HG02970 (cell line): ENCODE measurements around the gene SRP9.

Source experiments
- ATAC-seq: cut with Tn5 transposase; IDR thresholded peaks from one replicate; pipeline ENCODE4 v1.9.1; 2021; ENCODE audit warnings: mild to moderate bottlenecking, moderate library complexity, moderate number of reproducible peaks; ENCODE audit not compliant: unreplicated experiment, low FRiP score

Gene SRP9, protein sequence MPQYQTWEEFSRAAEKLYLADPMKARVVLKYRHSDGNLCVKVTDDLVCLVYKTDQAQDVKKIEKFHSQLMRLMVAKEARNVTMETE

DNA sequence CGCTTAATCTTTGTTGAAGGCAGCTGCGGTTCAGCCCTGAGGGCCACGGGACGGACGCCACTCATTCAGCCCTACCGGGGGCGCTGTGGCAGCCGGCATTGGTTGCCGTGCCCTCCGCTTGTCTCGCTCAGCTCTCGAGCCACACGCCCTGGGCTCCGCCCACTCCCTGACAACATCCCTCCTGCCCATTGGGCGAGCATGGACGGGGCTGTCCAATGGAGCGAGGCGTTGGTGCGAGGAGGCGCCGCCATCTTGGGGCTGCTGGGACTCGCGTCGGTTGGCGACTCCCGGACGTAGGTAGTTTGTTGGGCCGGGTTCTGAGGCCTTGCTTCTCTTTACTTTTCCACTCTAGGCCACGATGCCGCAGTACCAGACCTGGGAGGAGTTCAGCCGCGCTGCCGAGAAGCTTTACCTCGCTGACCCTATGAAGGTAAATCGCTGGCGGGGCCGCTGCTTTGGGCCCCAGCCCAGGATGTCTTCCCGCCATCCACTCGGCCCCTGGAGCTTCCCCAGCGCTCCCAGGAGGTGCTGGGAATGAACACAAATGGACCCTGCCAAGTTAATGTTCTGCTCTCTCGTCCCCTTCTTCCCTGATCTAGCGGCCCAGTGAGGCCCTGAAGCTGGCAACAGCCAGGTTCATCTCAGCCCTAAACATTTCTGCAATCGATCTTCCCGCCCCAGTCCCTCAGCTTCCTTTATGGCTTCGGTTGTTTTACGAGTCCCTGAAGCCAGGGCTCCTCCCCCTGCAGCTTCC, at the start of gene SRP9:
Gene SRP9 (plus strand): TSS at position 244 of the 754 bp plus-strand sequence. CDS start 115 bp downstream, at position 359.
- peak; percentile 99 for ATAC-seq

DNA sequence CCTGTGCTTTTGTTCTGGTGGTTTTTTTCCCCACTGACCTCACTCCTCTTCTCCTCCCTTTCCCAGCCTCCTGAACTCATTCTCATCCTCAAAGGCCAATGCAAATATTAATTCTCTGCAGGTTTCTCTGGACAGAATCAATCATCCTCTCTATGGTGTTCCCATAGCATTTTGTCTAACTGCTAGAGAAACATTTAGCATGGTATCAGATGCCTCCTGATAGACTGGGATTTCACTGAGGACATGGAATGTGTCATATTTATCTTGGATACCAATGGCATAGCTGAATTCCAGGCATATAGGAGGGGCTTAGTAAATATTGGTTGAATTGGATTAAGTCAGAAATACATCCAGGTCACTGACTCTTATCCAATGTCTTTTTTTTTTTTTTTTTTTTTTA, 46.1 kb upstream of the SRP9 start:
- ATAC-seq = no peak

DNA sequence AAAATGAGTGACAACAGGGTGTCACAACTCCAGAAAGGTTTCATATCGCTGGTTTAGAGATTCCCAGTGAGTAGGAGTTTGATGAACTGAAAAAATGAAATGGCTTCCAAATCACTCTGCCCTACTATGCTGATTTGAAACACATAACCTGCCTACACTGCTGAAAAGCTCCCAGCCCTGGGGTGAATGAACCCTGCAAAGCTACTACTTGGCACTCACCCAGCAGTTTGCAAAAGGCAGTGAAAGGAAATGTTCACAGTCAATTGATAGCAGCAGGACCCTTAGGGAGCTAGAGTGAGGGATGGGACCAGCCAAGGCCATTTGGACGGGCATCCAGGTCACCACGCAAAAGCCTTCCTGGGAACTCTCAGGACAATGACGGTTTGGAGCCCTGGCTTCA, 44.4 kb upstream of the SRP9 start:
- ATAC-seq = no peak

DNA sequence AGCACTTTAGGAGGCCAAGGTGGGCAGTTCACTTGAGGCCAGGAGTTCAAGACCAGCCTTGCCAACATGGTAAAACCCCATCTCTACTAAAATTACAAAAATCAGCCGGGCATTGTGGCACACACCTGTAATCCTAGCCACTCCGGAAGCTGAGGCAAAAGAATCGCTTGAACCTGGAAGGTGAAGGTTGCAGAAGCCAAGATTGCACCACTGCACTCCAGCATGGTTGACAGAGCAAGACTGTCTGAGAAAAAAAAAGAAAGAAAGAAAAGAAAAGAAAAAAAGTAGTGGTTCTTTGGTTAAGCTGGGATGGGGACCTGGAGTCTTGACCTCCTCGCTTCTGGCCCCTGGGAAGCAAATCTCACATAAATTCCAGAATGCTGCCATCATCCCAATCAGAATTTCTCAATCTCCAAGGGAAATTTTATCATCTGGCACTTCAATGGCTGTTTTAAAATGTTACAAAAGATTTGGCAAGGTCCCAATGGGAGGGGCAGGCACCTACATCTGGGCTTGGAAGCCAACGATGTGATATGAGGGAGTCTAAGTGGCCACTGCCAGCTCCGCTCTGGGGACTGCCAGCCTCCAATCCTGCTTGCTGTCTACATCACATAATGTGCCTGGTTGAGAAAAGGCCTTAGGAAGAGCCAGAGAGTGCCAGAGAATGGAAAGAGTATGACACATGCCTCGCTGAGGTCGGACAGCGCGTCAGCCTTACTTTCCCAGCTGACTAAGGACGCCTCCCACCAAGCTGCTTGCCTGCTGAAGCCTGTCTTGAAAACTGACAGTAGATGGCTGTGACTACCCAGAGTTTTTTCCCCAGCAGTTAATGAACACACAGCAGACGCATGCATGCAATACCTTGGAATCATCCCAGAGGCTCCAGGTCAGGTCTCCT, 42.1 kb upstream of the SRP9 start:
- no peak for ATAC-seq

DNA sequence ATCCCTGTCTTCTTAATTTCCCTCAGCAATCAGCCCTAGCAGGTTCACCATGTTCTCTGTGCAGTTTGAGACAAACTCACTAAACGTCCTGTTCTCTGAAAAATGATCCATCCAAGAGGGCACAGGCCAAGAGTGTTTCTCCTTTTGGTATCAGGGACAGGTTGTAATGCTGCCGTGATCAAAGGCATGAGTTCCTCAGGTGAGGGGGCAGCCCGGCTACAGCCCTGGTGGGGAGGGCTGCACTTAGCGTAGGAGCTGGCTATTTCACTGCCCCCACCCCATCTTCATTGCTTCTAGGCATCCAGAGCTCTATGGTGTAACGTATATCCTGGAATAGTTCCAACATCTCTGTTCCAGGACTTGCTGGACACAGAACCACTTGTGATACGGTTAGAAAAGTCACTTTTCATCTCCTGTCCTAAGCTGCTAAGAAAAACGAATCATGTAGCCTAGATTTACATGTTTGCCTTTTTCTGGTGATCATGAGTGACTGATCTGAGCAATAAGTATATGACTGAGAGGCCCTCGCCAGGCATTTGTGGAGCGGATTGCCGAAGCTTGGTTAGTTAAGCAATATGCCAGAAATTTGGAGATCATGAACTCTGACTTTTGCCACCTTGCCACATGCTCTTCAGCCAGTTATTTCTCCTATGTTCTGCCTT, 41.1 kb upstream of the SRP9 start:
- ATAC-seq = no peak

GRCh38 chr1:225737161-225737560, 40.5 kb upstream of the SRP9 start:
- ATAC-seq = no peak

GRCh38 chr1:225737866-225738265, 39.8 kb upstream of the SRP9 start:
- ATAC-seq = no peak

GRCh38 chr1:225738763-225739162, 38.9 kb upstream of the SRP9 start:
- ATAC-seq = no peak

- no peak for ATAC-seq
Observed at GRCh38 chr1:225739542-225740107, 38.0 kb upstream of the SRP9 start.

GRCh38 chr1:225744745-225745144, 32.9 kb upstream of the SRP9 start:
- no peak for ATAC-seq

GRCh38 chr1:225745273-225745672, 32.4 kb upstream of the SRP9 start:
- no peak for ATAC-seq

- ATAC-seq = no peak
Observed at GRCh38 chr1:225746361-225747179, 31.1 kb upstream of the SRP9 start.

DNA sequence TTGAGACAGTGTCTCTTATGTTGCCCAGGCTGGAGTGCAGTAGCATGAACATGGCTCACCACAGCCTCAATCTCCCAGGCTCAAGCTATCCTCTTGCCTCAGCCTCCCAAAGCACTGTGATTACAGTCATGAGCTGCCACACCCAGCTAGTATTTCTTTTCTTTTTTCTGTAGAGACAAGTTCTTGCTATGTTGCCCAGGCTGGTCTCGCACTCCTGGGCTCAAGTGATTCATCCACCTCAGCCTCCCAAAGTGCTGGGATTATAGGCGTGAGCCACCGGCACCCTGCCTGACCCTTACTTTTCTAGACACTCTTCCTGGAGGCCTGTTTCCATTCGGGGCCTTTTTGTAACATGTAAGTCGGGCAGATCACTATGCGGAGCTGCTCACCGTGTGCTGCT, 30.1 kb upstream of the SRP9 start:
- no peak for ATAC-seq

- ATAC-seq = no peak
Observed at GRCh38 chr1:225748529-225748928, 29.1 kb upstream of the SRP9 start.

DNA sequence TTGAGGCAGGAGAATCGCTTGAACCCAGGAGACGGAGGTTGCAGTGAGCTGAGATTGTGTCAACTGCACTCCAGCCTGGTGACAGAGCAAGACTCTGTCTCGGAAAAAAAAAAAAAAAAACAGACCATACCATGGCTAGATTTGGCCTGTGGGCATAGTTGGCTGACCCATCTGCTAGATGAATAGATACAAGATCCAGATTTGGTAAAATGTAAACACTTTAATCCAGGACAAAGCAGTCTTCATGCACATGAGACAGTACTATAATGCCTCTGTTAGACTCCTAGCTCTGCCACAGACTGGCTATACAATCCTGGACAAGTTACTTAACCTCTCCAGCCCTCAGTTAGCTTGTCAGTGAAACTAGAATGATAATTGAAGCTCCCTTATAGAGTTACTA, 27.9 kb upstream of the SRP9 start:
- ATAC-seq = no peak

DNA sequence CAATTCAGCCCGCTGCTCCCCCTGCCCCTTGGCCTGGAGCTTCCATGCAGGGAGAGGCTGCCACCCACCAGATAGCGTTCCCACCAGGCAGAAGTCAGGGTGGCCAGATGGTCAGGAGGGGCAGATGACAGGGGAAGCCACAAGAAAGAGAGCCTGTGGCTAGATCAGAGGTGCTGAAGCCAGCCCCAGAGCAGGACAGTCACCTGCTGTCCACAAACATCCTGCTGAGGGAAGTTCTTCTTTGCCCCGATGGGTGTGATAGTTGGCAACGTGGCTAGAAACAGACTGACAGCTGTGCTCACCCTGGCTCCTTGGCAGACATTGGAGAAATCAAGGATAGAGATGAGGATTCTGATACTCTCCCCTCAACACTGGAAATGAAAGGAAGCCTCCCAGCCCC, 27.2 kb upstream of the SRP9 start:
- no peak for ATAC-seq

- ATAC-seq = no peak
Observed at GRCh38 chr1:225750875-225751824, 26.5 kb upstream of the SRP9 start.

DNA sequence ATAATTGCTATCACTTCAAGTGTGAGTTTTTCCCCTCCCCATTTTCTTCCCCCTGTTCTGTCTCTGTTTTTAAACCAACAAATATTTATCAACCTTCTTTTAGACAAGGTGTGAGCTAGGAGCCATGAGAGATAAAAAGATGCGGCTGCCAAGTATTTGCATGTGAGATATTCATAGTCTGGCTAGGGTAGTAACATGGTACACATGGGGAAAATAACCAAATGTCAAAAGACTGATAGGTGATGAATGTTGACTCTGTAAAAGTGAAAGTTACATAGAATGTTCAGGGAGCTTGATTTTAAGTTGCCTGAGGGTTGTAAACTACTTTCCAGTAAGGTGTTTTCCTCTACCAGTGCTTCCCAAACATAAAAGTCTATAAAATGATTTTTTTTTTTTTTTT, 25.4 kb upstream of the SRP9 start:
- ATAC-seq = no peak
